ENCODE measurements around the gene AAGAB. TPM values are rescaled to one million over a fixed set of nuclear protein-coding genes. Genes with fewer than 3 reads are reported as not detected.
A peak's percentile ranks its signal among the peaks of the same experiment; 100 is the strongest.

AAGAB gene
- total RNA-seq, 1 experiment from 2014 or later = 118 TPM

GRCh38 chr15:67194171-67195114, 60.0 kb downstream of the AAGAB start:
- DNase-seq (ENCODE audit: low spot score) = no peak
- in situ Hi-C loops (cut with HindIII; ENCODE audit: low sequenced_read_pairs) = no loop called here

GRCh38 chr15:67193223-67193990, 61.1 kb downstream of the AAGAB start:
- in situ Hi-C loops (cut with HindIII; ENCODE audit: low sequenced_read_pairs) = no loop called here
- DNase-seq (ENCODE audit: low spot score) = no peak

GRCh38 chr15:67192185-67192820, 62.2 kb downstream of the AAGAB start:
- in situ Hi-C loops (cut with HindIII; ENCODE audit: low sequenced_read_pairs) = no loop called here
- DNase-seq (ENCODE audit: low spot score) = no peak

DNA sequence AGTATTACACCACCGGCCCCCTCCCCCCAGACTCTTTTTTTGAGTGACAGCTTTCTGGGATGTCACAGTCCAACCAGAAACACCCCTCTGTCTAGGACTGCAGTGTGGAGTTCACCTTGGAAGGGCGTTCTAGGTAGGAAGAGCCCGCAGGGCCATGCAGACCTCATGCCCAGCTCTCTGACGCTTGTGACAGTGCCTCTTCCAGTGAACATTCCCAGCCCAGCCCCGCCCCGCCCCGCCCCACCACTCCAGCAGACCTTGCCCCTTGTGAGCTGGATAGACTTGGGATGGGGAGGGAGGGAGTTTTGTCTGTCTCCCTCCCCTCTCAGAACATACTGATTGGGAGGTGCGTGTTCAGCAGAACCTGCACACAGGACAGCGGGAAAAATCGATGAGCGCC, 63.6 kb downstream of the AAGAB start:
- in situ Hi-C loops (cut with HindIII; ENCODE audit: low sequenced_read_pairs) = no loop called here
- DNase-seq (ENCODE audit: low spot score) = no peak

GRCh38 chr15:67190326-67190725, 64.1 kb downstream of the AAGAB start:
- in situ Hi-C loops (cut with HindIII; ENCODE audit: low sequenced_read_pairs) = no loop called here
- DNase-seq (ENCODE audit: low spot score) = no peak

- in situ Hi-C loops (cut with HindIII; ENCODE audit: low sequenced_read_pairs) = no loop called here
- DNase-seq (ENCODE audit: low spot score) = peak; percentile 23
Observed at GRCh38 chr15:67189326-67190051, 65.0 kb downstream of the AAGAB start.

- in situ Hi-C loops (cut with HindIII; ENCODE audit: low sequenced_read_pairs) = no loop called here
- DNase-seq (ENCODE audit: low spot score) = no peak
Observed at GRCh38 chr15:67188551-67189218, 65.8 kb downstream of the AAGAB start.

DNA sequence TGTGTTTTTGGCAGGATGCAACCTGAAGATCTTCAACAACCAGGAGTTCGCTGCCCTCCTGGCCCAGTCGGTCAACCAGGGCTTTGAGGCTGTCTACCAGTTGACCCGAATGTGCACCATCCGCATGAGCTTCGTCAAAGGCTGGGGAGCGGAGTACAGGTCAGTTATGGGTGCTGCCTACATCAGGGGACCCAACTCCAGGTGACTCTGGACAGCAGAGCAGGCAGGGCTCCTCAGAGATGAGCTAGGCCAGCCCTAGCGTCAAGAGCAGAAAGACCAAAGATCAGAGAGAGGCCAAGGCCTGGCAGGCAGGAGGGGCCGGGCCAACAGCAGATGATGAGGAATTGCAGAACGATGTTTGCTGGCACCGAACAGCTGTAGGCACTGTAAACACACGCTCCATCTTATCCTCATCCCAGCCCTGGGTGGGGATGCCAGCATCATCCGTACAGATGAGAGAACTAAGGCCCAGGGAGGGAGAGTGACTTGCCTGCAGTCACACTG, 67.1 kb downstream of the AAGAB start:
- in situ Hi-C loops (cut with HindIII; ENCODE audit: low sequenced_read_pairs) = no loop called here
- DNase-seq (ENCODE audit: low spot score) = no peak

- in situ Hi-C loops (cut with HindIII; ENCODE audit: low sequenced_read_pairs) = no loop called here
- no peak for DNase-seq (ENCODE audit: low spot score)
Observed at GRCh38 chr15:67186688-67187087, 67.8 kb downstream of the AAGAB start.

GRCh38 chr15:67186226-67186649, 68.2 kb downstream of the AAGAB start:
- in situ Hi-C loops (cut with HindIII; ENCODE audit: low sequenced_read_pairs) = no loop called here
- peak; percentile 14 for DNase-seq (ENCODE audit: low spot score)

GRCh38 chr15:67185621-67186225, 68.7 kb downstream of the AAGAB start:
- DNase-seq (ENCODE audit: low spot score) = no peak
- in situ Hi-C loops (cut with HindIII; ENCODE audit: low sequenced_read_pairs) = no loop called here

DNA sequence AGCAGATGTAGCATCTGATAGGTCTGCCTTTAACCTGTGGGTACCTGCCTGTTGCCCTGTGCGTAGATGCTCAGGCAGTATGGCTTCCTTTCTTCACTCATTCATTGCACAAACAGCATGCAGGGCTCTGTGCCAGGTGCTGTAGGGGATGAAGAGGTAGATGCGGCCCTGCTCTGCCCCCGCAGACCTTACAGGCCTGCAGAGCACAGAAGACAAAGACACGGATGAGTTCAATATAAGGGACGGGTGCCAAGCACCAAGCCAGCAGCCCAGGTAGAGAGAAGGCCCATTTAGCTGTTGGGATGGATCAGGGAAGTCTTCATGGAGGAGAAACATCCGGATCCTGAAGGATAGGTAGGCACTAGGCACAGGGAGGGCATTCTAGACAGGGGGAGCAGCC, 69.4 kb downstream of the AAGAB start:
- in situ Hi-C loops (cut with HindIII; ENCODE audit: low sequenced_read_pairs) = no loop called here
- no peak for DNase-seq (ENCODE audit: low spot score)

DNA sequence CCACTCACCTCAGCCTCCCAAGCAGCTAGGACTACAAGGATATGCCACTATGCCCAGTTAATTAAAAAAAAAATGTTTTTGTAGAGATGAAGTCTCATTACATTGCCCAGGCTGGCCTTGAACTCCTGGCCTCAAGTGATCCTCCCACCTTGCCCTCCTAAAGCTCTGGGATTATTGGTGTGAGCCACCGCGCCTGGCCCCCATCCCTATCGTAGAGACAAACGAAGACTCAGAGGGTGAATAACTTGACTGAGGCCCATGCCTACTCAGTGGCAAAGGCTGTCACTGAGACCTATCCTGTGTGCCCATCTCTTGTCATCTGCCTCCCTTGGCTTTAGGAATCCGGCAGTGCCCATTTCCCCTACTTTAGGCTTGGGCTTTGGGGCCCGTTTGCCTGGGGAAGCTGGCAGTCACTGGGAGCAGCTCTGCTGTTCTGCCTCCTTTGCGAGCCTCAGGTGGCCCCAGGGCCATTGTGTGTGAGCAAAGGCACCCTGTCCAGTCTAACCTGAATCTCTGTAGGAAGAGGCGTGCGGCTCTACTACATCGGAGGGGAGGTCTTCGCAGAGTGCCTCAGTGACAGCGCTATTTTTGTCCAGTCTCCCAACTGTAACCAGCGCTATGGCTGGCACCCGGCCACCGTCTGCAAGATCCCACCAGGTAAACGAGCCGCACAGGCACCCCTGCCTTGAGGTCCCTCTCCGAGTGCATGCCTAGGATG, 70.1 kb downstream of the AAGAB start:
- in situ Hi-C loops (cut with HindIII; ENCODE audit: low sequenced_read_pairs) = no loop called here
- no peak for DNase-seq (ENCODE audit: low spot score)

- no peak for DNase-seq (ENCODE audit: low spot score)
- in situ Hi-C loops (cut with HindIII; ENCODE audit: low sequenced_read_pairs) = no loop called here
Observed at GRCh38 chr15:67183443-67184169, 70.9 kb downstream of the AAGAB start.

GRCh38 chr15:67181221-67181639, 73.2 kb downstream of the AAGAB start:
- in situ Hi-C loops (cut with HindIII; ENCODE audit: low sequenced_read_pairs) = no loop called here
- no peak for DNase-seq (ENCODE audit: low spot score)

GRCh38 chr15:67180514-67181191, 73.8 kb downstream of the AAGAB start:
- in situ Hi-C loops (cut with HindIII; ENCODE audit: low sequenced_read_pairs) = no loop called here
- no peak for DNase-seq (ENCODE audit: low spot score)
